ENCODE data around the gene PAIP1.

GRCh38 chr5:43530648-43531047 is 26.2 kb downstream of the PAIP1 start:
- TF ChIP-seq CTCF (IDR thresholded peaks at IDR 0.05) (no peak), POLR2A (IDR thresholded peaks at IDR 0.05) (no peak)

Measured in suprapubic skin (tissue), 3 donors.